Uterus (tissue), 2 donors: ENCODE measurements around the gene TRIM14.
A peak's percentile ranks its signal among the peaks of the same experiment; 100 is the strongest.

ENCODE experiments used
- POLR2A ChIP-seq, 2 donors: fragments of 450-650 bp; IDR thresholded peaks; one replicate each; pipeline ENCODE4 v1.6.1; 2016; ENCODE audit warnings: antibody characterized with exemption in 2 of 2, mild to moderate bottlenecking in 1 of 2, moderate library complexity in 1 of 2
- TF ChIP-seq, protein P1 (sequence below), 4 experiments: fragments of 200-600 bp in 2 of 4; fragments of 450-650 bp in 2 of 4; sonication (generic) in 2 of 4; IDR thresholded peaks; one replicate each; pipeline ENCODE4 v1.5.1; 2016 to 2019; ENCODE audit warnings: antibody characterized with exemption in 4 of 4, mild to moderate bottlenecking in 2 of 4, moderate library complexity in 1 of 4

DNA sequence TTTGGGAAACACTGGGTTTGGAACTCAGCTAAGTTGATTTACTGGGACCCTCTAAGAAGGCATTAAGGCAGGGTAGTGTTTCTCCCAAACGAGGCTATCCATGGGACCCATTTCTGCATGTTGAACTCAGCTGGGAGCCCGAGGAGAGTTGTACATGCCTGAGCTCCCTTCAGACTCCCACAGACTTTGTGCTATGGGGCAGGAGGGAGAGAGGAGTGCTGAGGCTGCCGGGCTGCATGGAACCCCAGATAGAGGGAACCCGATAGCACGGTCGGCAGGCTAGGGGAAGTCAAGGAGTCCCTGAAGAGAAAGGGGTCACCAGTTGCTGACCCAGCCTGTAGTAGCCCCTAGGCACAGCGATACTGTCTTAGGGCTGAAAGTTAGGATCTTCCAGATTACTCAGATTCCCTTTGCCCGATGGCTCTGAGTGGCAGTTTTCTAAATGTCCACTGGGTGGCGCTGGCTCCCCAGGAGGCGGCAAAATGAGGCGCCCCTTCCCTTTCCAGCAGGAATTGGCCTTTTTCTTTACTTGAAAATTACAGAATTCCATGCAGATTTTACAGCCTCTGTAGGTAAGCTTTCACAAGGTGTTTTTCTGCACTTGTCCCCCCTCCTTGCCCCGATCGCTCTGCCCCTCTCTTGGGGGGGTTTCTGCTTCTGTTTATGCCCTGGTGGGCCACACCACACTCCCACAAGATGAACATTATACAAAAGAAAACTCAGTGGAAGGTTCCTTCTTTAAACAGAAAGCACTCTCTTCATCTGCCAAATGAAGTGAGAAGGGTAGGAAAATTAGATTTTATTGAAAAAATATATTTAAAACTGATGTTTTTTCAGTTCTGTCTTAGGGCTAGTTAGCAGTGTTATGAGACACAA lies 44.7 kb downstream of the TRIM14 start:
- no peak for TF ChIP-seq POLR2A (IDR thresholded peaks at IDR 0.05)
- TF ChIP-seq, protein P1, sequence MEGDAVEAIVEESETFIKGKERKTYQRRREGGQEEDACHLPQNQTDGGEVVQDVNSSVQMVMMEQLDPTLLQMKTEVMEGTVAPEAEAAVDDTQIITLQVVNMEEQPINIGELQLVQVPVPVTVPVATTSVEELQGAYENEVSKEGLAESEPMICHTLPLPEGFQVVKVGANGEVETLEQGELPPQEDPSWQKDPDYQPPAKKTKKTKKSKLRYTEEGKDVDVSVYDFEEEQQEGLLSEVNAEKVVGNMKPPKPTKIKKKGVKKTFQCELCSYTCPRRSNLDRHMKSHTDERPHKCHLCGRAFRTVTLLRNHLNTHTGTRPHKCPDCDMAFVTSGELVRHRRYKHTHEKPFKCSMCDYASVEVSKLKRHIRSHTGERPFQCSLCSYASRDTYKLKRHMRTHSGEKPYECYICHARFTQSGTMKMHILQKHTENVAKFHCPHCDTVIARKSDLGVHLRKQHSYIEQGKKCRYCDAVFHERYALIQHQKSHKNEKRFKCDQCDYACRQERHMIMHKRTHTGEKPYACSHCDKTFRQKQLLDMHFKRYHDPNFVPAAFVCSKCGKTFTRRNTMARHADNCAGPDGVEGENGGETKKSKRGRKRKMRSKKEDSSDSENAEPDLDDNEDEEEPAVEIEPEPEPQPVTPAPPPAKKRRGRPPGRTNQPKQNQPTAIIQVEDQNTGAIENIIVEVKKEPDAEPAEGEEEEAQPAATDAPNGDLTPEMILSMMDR (IDR thresholded peaks at IDR 0.05), result peak; percentile 61 to 80 (median 66)
